Effector CD4-positive, alpha-beta T cell (primary cell): ENCODE measurements around the gene PPP2R2D.

Experiments
- DNase-seq: peaks from one replicate; pipeline ENCODE4 v3.0.0-alpha.2; 2020

The PPP2R2D gene

GRCh38 chr10:132002004-132002403 is 101.2 kb downstream of the PPP2R2D start:
- DNase-seq = no peak

GRCh38 chr10:132003282-132003924 is 102.6 kb downstream of the PPP2R2D start:
- DNase-seq = no peak

GRCh38 chr10:132004052-132004451 is 103.2 kb downstream of the PPP2R2D start:
- DNase-seq = no peak

- DNase-seq = no peak
Observed at GRCh38 chr10:132005147-132005546, 104.3 kb downstream of the PPP2R2D start.

GRCh38 chr10:132006966-132007365 is 106.2 kb downstream of the PPP2R2D start:
- no peak for DNase-seq

GRCh38 chr10:132007681-132008080 is 106.9 kb downstream of the PPP2R2D start:
- DNase-seq = no peak
